ACHN (cell line): ENCODE measurements around the gene CYLC2.

ENCODE experiments used
- DNase-seq: peaks from one replicate; pipeline ENCODE4 v3.0.0-alpha.2; 2015
- in situ Hi-C: cut with HindIII; loops from 2 replicates; pipeline ENCODE4 v1.10.0; 2017; ENCODE audit warnings: low sequenced_read_pairs, low pct_ligation_motif_present, low pct_unique_long_range_greater_than_20kb

The CYLC2 gene, protein sequence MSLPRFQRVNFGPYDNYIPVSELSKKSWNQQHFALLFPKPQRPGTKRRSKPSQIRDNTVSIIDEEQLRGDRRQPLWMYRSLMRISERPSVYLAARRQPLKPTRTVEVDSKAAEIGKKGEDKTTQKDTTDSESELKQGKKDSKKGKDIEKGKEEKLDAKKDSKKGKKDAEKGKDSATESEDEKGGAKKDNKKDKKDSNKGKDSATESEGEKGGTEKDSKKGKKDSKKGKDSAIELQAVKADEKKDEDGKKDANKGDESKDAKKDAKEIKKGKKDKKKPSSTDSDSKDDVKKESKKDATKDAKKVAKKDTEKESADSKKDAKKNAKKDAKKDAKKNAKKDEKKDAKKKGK

DNA sequence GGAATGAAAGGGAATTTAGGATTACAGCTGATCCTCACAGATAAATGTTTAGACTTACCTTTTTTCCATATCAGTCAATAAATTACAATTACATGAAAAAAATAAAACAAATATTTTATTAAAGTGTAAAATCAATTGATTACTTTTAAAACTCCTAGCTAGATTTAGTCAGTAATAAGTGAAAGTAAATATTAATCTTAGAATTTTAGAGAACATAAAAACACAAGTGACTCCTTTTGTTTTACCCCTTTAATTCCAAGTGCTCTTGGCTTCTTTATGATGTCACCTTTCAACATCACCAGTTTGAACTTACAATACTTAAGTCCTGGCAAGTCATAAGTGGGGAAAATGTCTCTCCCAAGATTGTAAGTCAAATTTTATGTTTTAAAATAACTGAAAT lies at the start of gene CYLC2:
Gene CYLC2, plus strand, starts transcription at position 301 of the 400 bp plus-strand sequence. Its CDS starts 48 bp downstream, at position 349.
- DNase-seq, result no peak
- in situ Hi-C loops, result no loop called here

DNA sequence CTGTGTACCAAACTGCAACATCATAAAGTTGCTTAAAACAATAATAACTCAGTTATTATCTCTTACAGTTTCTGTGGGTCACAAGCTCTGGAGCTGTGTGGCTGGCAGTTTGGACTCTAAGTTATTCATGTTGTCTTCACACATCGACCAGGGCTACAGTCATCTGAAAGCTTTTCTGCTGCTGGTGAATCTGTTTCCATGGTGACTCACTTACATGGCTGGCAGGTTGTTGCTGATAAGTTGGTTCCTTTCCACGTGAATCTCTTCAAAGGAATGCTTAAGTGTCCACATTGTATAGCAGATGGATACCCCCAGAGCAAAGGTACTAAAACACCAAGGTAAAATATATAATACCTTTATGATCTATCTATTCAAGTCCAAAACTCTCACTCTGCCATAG lies 44.8 kb upstream of the CYLC2 start:
- DNase-seq, result no peak
- in situ Hi-C loops, result no loop called here

DNA sequence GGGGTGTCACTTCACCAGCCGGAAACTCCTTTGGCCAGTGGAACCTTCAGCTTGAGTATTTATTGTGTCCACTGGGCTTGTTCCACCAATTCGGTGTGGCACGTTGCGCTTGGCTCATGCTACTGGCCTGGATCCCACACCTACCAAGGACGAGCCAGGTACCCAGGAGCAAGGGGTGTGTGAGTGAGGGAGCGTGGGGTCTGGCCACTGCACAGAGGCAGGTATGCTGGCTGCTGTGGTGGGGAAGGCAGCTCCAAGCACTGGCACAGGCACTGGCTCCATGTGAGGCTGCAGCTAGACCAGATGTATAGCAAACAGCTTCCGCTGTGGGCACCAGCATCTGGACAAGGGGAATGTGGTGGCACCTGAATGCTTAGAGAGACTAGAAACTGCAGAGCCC lies 28.1 kb upstream of the CYLC2 start:
- no peak for DNase-seq
- in situ Hi-C loops, result no loop called here

DNA sequence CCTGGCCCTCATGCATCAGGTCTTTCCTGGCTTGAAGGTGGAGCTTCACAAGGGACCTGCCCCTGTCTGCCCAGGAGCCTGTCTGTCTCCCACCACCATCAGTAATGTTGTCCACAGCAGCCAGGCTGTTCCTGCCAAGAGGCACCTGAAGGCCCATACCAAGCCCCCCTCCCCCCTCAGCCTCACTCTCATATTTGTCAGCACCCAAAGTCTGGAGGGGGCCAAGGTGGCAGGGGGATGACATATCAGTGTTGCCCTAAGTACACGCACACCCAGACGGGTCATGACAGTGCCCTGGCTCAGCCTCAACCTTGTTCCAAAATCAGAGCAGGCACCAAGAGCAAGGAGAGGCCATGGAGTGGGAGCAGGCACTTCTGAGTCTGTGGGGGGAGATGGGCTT lies 27.2 kb upstream of the CYLC2 start:
- no peak for DNase-seq
- in situ Hi-C loops, result no loop called here

DNA sequence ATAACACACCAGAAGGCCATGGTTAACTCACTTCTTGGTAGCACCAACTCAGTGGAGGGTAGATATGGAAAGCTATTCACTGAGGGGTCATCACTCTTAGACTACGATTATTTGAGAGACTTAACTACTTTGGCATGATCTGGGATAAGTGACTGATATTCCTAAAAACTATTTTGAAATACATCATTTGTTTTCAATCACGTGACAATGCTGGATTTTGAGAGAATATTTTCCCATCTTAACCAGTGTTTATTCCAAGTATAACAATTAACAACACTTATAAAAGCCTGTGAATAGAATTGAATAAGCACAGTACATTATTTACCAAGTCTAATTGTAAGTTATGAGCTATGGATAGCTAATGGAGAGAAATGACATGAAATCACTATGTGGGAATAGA lies 22.4 kb upstream of the CYLC2 start:
- in situ Hi-C loops, result no loop called here
- no peak for DNase-seq

DNA sequence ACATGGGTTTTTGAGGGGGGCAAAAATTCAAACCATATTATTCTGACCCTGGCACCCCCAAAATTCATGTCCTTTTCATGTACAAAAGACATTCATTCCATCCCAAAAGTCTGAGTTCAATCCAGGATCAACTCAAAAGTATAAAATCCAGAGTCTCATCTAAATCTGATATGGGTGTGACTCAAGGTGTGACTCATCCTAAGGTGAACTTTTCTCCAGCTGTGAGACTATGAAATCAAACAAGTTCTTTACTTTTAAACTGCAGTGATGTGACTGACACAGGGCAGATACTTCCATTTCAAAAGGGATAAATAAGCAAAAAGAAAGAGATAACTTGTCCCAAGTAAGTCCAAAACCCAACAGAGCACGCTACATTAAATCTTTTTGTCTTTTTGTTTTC lies 20.6 kb upstream of the CYLC2 start:
- DNase-seq, result no peak
- in situ Hi-C loops, result no loop called here

DNA sequence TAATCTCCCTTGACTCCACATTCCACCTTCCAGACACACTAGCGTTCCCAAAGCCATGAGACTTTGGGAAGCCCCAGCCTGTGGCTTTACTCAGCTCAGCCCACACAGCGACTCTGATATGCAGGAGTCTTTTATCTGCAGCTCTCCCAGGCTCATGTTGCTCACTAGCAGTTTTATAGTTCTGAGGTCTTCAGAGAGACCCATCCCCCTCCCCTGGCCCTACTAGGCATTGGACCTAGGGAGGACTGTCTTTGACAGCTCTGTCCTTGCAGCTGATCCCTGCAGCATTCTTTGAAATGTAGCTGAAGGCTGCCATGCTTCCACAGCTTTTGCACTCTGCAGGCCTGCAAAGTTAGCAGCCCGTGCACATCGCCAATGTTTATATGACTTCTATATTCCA lies 19.9 kb upstream of the CYLC2 start:
- DNase-seq, result no peak
- in situ Hi-C loops, result no loop called here

DNA sequence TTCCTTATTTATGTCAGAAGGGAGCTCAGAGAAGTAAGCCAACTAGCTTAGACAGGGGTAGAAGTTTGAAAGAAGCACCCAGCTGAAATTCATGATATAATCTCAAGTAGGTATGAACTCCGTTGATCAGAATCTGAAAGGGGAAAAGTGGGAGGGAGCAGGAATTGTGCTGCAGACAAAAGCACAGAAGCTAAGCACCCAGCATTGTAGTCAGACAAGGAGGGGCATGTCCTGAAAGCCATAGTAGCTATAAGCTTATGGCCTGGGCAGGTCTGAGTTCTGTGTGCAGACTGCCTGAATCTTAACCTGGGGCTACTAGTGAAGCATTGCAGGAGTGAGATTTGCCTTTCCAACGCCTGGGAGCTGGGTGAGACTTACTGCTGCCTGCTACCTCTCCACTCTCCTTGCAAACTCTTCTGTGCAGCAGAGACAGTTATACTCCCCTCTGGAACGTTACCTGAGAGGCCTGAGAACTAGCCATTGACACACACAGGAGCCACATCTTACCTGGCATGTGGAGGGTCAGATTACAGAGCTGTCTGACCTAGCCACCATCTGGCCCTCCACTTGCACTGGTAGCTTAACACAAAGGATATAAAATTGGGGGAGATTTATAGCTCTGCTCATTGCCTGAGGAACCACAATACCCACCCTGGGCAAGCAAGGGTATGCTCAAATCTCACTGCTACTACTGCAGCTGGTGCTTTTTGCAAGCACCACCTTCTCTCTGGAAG lies 9.8 kb upstream of the CYLC2 start:
- no peak for DNase-seq

DNA sequence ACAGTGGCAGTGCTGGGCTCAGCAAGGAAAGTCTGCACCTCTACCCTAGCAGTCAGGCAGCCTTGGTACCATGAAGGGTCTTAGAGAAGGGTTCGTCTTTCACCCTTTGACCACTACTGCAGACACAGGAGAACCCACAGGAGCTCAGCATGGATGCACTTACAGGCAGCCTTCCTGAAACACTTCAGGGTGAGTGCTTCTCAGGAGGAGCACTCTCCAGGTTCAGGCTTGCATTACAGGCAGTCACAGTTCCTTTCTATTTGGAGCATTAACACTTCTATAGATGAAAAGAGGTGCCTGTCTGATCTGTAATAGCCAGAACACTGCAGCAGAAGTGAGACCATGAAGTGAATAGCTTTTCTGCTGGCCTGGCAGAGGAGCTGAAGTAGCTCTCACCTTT lies 8.7 kb upstream of the CYLC2 start:
- in situ Hi-C loops, result no loop called here

More for the DNA sequence above, 9.8 kb upstream of the CYLC2 start:
- in situ Hi-C loops, result no loop called here

DNA sequence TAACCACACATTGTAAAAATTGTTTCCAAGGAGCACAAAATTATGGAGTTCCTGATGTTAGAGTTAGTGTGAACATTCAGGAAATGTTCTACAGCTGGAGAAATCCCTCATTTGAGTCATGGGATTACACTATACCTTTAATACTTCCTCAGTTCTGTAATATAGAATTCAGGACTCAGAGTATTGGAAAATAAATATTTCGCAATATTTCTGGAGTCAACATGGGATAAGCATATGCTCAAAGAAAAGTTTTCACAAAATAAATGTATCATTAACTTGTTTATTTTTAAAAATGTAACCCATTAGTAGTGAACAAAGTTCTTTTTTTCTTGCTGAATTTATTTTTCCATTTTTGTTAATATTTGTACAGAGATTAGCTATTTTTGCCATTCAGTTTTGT lies 8.6 kb downstream of the CYLC2 start:
- no peak for DNase-seq
- in situ Hi-C loops, result no loop called here

More for the DNA sequence above, 8.7 kb upstream of the CYLC2 start:
- DNase-seq, result no peak

DNA sequence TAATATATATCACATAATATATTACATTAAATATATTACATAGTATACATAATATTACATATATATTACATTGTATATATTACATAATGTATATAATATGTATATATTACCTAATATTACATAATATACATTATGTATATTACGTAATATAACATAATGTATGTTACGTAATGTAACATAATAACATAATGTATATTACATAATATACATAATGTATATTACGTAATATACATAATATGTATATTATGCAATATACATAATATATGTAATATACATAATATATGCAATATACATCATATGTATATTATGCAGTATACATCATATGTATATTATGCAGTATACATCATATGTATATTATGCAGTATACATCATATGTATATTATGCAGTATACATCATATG lies 19.1 kb downstream of the CYLC2 start:
- in situ Hi-C loops, result no loop called here

DNA sequence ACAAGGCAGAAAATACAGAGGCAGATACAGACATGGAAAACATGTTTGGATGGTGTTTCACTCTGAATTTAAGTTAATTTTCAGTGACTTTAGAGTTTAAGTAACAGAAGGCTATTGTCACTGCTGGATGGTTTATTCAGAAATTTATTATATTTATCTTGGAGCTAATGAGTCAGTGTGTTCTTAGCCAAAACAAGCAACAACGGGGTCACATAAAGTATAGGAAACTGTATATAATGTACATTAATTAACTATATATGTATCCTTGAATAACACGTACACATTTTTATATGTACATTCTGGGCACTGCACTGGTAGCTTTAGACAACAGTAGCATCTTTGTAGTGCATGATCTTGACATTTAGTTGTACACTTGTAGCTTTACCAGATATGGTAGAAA lies 30.7 kb downstream of the CYLC2 start:
- in situ Hi-C loops, result no loop called here

More for the DNA sequence above, 19.1 kb downstream of the CYLC2 start:
- no peak for DNase-seq

DNA sequence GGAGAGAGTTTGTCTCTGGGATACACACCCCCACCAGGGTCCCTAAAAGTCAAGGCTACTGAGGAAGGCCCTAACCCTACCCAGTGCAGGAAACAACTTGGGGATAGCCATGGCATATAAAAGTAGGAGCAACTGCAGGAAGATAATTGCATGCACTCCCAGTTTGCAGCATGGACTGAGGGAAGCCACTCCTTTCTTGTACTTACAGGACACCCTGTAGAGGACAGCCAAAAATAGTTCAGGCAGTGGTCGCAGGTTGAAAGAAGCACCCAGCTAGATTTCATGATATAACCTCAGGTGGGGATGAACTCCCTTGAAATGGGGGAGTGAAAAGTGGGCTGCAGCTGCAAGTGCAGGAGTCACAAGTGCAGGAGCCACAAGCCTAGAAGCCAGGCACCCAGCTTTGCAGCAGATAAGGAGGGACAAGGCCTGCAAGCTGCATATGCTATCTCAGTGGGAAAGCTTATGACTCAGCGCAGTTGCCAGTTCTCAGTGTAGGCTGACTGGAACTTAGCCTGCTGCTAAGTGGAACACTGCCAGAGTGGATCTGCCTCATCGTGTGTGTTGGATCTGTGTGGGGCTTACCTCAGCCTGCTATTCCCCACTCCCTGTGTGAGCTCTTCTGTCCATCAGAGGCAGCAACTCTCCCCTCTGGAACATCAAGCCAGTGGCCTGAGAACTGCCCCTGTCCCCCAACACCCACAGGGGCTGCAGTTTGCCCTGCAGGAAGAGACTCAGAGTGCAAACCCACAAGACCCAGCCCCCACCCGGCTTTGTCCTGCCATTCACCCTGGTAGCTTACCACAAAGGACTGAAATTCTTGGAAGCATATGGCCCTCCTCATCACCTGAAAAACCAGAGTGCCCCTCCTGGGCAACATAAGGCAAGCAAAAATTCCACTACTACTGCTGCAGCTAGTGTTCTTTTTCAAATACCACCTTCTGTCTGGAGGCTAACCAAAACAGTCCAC lies 42.7 kb downstream of the CYLC2 start:
- no peak for DNase-seq
- in situ Hi-C loops, result no loop called here

More for the DNA sequence above, 30.7 kb downstream of the CYLC2 start:
- DNase-seq, result no peak

DNA sequence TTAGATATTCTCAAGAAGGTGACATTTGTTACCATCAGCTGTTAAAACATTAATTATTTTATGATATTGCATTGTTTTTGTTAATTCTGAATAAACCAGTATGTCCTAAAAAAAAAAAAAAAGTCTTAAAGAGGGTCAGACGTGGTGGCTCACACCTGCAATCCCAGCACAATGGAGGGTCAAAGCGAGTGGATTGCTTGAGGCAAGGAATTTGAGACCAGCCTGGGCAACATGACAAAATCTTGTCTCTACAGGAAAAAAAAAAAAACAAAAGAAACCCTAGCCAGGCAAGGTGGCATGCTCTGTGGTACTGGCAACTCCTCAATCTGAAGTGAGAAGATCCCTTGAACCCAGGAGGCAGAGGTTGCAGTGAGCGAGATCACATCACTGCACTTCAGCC lies 46.8 kb downstream of the CYLC2 start:
- in situ Hi-C loops, result no loop called here
- DNase-seq, result no peak
